ENCODE measurements around the gene ACOXL.

The ACOXL gene

DNA sequence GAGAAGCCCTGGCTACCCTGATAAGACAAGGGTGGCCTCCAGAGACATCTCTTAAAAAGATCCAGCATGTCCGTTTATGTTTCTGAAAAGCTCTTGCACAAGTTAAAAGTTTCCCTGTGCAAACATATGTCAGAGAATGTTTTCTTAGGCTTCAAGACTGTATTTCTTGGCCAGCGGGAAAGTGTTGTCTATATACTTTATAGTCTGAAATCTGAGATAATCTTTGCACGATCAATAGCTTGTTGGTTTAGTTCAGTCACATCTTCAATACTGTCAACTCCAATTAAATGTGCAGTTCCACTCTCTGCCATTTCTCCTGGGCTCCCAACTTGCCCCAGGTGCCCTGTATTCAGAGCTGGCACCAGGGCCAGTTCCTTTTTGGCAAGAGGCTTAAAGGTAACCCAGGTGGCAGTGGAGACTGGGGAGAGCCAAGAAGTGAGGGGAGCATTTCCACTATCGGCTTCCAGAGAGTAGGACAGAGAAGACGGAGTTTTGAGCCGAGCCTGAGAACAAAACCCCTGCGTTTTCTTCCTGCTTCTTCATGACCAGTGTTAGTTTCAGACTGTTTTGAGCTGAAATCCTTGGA is 64.4 kb downstream of the ACOXL start:
- TF ChIP-seq, protein P1, sequence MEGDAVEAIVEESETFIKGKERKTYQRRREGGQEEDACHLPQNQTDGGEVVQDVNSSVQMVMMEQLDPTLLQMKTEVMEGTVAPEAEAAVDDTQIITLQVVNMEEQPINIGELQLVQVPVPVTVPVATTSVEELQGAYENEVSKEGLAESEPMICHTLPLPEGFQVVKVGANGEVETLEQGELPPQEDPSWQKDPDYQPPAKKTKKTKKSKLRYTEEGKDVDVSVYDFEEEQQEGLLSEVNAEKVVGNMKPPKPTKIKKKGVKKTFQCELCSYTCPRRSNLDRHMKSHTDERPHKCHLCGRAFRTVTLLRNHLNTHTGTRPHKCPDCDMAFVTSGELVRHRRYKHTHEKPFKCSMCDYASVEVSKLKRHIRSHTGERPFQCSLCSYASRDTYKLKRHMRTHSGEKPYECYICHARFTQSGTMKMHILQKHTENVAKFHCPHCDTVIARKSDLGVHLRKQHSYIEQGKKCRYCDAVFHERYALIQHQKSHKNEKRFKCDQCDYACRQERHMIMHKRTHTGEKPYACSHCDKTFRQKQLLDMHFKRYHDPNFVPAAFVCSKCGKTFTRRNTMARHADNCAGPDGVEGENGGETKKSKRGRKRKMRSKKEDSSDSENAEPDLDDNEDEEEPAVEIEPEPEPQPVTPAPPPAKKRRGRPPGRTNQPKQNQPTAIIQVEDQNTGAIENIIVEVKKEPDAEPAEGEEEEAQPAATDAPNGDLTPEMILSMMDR (IDR thresholded peaks at IDR 0.05; ENCODE audit: low read depth, low read length), result no peak
- H3K27me3 ChIP-seq, result no peaks in the 10 kb centered on the region

DNA sequence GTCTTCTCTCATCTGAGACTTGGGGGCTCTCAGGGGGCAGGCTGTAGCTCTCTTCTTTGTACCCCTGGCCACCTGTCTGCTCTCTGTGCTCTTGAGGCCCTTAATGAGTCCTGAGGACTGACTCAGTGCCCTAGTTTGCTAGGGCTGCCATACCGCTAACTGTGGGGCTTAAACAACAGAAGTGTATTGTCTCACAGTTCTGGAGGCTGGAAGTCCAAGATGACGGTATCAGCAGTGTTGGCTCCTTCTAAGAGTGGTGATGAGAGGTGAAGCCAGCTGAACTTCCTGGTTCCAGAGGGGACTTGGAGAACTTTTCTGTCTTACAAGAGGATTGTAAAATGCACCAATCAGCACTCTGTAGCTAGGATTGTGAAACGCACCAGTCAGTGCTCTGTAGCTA is 67.0 kb downstream of the ACOXL start:
- Histone ChIP-seq H3K9me3 (no peaks in the 10 kb centered on the region), H3K4me3 (ENCODE audit: low read depth, low read length) (no peak overlapping the region), H3K36me3 (no peaks in the 10 kb centered on the region), H3K4me1 (no peaks in the 10 kb centered on the region), H3K27me3 (no peaks in the 10 kb centered on the region)
- DNase-seq, result no peak
- TF ChIP-seq, protein P1 (IDR thresholded peaks at IDR 0.05; ENCODE audit: low read depth, low read length), result no peak

More for the DNA sequence above, 64.4 kb downstream of the ACOXL start:
- Histone ChIP-seq H3K9me3 (no peaks in the 10 kb centered on the region), H3K4me1 (no peaks in the 10 kb centered on the region), H3K36me3 (no peaks in the 10 kb centered on the region), H3K4me3 (ENCODE audit: low read depth, low read length) (no peak overlapping the region)
- no peak for DNase-seq

DNA sequence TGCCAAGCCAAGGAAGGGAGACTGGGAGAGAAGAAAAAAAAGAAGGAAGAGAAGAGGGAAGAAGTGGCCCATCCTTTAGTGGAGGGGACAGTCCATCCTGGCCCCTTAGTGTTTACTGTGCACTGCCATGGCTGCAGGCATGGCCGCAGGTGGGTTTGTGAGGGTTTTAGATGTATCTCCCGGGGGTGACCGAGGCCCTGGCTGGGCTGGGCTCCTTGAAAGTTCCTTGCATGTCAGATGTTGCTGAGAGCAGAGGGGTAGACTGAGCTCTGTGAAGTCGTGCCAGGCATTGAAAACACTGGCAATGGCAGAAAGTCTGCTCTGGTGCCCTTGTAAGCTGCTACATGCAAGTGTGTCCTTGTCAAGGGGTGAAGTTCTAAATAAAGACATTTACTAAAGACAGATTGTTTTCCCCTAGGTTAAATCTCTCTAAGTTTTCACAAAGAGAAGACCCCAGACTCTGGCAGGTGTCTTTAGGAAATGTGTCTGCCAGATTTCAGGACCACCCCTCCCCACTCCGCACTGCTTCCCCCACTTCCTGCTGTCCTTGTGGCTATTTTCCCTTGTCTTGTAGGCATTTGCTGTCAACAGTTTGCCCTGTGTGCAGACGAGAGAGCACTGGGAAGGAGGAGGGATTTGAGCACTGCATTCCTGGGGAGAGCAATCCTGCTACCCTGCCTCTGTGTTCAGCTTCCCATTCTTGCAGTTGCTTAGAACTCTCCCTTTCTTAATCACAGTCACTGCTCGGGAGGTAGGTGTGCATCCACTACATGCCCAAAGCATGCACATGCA is 68.4 kb downstream of the ACOXL start:
- TF ChIP-seq, protein P1 (IDR thresholded peaks at IDR 0.05; ENCODE audit: low read depth, low read length), result no peak
- Histone ChIP-seq H3K27me3 (no peaks in the 10 kb centered on the region), H3K36me3 (no peaks in the 10 kb centered on the region), H3K9me3 (no peaks in the 10 kb centered on the region), H3K4me3 (ENCODE audit: low read depth, low read length) (no peak overlapping the region), H3K4me1 (no peaks in the 10 kb centered on the region)
- no peak for DNase-seq

DNA sequence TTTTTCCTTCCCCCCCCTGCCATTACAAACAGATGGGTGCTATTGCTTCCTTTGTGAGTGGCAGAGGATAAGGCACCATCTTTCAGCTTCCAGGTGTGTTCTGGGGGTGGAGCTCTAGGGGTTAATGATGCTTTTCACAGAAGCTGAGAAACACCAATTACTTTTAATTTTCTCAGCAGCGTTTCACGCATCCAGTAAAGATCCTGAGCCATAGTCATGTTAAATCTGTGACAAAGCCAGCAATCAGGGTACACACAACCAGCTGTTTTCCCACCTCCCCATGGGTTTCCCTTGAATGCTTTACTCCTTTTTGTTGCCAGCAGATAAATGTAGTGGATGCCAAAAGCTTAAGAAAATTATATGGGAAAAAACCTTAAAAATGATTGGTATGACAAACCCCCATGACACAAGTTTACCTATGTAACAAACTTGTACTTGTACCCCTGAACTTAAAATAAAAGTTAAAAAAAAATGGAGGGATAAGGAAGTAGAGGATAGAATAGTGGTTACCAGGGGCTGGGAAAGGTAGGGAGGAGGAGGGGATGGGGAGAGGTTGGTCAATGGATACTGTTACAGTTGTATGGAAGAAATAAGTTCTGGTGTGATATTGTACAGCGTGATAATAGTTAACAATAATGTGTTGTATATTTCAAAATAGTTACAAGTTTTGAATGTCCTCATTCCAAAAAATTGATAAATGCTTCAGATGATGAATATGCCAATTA is 70.0 kb downstream of the ACOXL start:
- Histone ChIP-seq H3K9me3 (no peaks in the 10 kb centered on the region), H3K4me1 (no peaks in the 10 kb centered on the region), H3K27me3 (no peaks in the 10 kb centered on the region), H3K36me3 (no peaks in the 10 kb centered on the region), H3K4me3 (ENCODE audit: low read depth, low read length) (no peak overlapping the region)
- DNase-seq, result no peak
- TF ChIP-seq, protein P1 (IDR thresholded peaks at IDR 0.05; ENCODE audit: low read depth, low read length), result no peak

DNA sequence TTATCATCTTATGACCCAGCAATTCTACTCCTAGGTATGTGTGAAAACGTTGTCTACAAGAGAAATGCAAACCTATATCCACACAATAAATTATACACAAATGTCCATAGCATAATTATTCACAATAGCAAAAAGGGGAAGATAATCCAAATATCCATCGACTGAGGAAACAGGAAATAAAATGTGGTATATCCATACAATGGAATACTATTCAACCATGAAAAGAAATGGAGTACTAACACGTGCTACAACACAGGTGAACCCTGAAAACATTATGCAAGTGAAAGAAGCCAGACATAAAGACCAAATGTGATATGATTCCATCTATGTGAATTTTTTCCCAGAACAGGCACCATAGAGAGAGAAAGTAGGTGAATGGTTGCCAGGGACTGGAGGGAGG is 72.1 kb downstream of the ACOXL start:
- H3K27me3 ChIP-seq, result no peaks in the 10 kb centered on the region
- TF ChIP-seq, protein P1 (IDR thresholded peaks at IDR 0.05; ENCODE audit: low read depth, low read length), result no peak
- H3K4me1 ChIP-seq, result no peaks in the 10 kb centered on the region
- DNase-seq, result no peak
- H3K36me3 ChIP-seq, result no peaks in the 10 kb centered on the region
- H3K9me3 ChIP-seq, result no peaks in the 10 kb centered on the region
- no peak overlapping the region for H3K4me3 ChIP-seq (ENCODE audit: low read depth, low read length)
